H1 (cell line): ENCODE data around the gene ADRA2A.

Experiments
- CTCF ChIP-seq, 3 experiments: IDR thresholded peaks; 1 replicate in 2 of 3; 2 replicates in 1 of 3; pipeline versions ENCODE4 v1.5.1 to v1.6.1; 2011; ENCODE audit warnings: low read length in 3 of 3, mild to moderate bottlenecking in 3 of 3, inconsistent platforms in 2 of 3, low read depth in 1 of 3, moderate library complexity in 1 of 3; ENCODE audit not compliant: insufficient read depth in 1 of 3; ENCODE audit errors: control extremely low read depth in 1 of 3
- EGR1 ChIP-seq: IDR thresholded peaks from 2 replicates; pipeline ENCODE4 v1.6.1; 2011; ENCODE audit warnings: low read depth, low read length, borderline replicate concordance
- KDM5A ChIP-seq: fragments of 200-600 bp; IDR thresholded peaks from 2 replicates; pipeline ENCODE4 v1.7.1; 2012; ENCODE audit warnings: mild to moderate bottlenecking, low read length, inconsistent platforms, mixed read lengths
- POLR2A ChIP-seq, 2 experiments: IDR thresholded peaks; 1 replicate in 1 of 2; 2 replicates in 1 of 2; pipeline ENCODE4 v1.6.1; 2011; ENCODE audit warnings: low read depth in 2 of 2, low read length in 2 of 2, mild to moderate bottlenecking in 2 of 2; ENCODE audit errors: control extremely low read depth in 1 of 2
- POLR2AphosphoS5 ChIP-seq: IDR thresholded peaks from 2 replicates; pipeline ENCODE4 v1.6.1; 2011; ENCODE audit warnings: low read depth, low read length
- RXRA ChIP-seq: IDR thresholded peaks from 2 replicates; pipeline ENCODE4 v1.6.1; 2011; ENCODE audit warnings: low read depth, mild to moderate bottlenecking, low read length, moderate library complexity; ENCODE audit not compliant: insufficient read depth
- SIN3A ChIP-seq, 2 experiments: IDR thresholded peaks in 1 of 2; conservative IDR thresholded peaks in 1 of 2; 2 replicates each; pipeline ENCODE4 v1.6.1; 2011 to 2012; ENCODE audit warnings: low read length in 2 of 2, improper control_type of control experiment in 1 of 2, low read depth in 1 of 2, mild to moderate bottlenecking in 1 of 2
- SP2 ChIP-seq: IDR thresholded peaks from 2 replicates; pipeline ENCODE4 v1.6.1; 2012; ENCODE audit warnings: mild to moderate bottlenecking, low read length, inconsistent platforms
- USF2 ChIP-seq: IDR thresholded peaks from 2 replicates; pipeline ENCODE4 v1.6.1; 2011; ENCODE audit warnings: low read length, improper control_type of control experiment

GRCh38 chr10:111100198-111100597 lies 23.4 kb downstream of the ADRA2A start:
- TF ChIP-seq CTCF (IDR thresholded peaks at IDR 0.05; ENCODE audit: control extremely low read depth in 1 of 3, insufficient read depth in 1 of 3, low read depth in 1 of 3, low read length in 3 of 3) (no peak), EGR1 (no peak), POLR2AphosphoS5 (no peak), USF2 (no peak), POLR2A (IDR thresholded peaks at IDR 0.05; ENCODE audit: control extremely low read depth in 1 of 2, low read depth in 2 of 2, low read length in 2 of 2) (no peak), KDM5A (no peak), RXRA (no peak), SIN3A (conservative IDR thresholded peaks at IDR 0.05 in 1 of 2, IDR thresholded peaks at IDR 0.05 in 1 of 2; ENCODE audit: low read depth in 1 of 2, low read length in 2 of 2) (no peak), SP2 (no peak)
